ENCODE results near the gene TPRN.
"Not testable (repeated sequence)": the region's sequence is repeated elsewhere in the genome, so short reads cannot be mapped to it uniquely, and the experiment has no call there.

The TPRN gene, protein sequence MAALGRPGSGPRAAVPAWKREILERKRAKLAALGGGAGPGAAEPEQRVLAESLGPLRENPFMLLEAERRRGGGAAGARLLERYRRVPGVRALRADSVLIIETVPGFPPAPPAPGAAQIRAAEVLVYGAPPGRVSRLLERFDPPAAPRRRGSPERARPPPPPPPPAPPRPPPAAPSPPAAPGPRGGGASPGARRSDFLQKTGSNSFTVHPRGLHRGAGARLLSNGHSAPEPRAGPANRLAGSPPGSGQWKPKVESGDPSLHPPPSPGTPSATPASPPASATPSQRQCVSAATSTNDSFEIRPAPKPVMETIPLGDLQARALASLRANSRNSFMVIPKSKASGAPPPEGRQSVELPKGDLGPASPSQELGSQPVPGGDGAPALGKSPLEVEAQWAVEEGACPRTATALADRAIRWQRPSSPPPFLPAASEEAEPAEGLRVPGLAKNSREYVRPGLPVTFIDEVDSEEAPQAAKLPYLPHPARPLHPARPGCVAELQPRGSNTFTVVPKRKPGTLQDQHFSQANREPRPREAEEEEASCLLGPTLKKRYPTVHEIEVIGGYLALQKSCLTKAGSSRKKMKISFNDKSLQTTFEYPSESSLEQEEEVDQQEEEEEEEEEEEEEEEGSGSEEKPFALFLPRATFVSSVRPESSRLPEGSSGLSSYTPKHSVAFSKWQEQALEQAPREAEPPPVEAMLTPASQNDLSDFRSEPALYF

DNA sequence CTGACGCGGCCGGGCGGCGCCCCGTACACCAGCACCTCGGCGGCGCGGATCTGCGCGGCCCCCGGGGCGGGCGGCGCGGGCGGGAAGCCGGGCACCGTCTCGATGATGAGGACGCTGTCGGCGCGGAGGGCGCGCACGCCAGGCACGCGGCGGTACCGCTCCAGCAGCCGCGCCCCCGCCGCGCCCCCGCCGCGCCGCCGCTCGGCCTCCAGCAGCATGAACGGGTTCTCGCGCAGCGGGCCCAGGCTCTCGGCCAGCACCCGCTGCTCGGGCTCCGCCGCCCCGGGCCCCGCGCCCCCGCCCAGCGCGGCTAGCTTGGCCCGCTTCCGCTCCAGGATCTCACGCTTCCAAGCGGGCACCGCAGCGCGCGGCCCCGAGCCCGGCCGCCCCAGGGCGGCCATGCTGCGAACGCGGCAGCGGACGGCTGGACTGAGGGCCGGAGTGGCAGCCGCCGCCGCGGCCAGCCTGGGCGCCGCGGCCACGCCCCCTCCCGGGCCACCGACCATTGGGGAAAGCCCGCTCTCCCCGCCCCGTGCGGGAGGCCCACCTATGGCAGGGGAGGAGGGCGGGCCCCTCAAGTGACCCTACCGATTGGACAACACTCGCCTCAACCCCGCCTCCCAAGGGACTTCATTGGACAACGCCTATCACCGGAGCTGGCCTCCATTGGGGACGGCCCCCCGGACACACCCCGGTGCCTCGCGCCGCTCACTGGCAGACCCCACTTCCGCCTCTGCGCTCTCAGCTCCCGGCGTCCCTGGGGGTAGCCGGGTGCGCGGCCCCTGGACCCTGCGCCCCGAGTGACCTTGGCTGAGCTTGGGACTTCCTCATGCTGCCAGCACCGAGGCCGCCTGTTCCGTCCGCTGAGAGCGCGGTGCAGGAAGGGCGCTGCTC is at the start of gene TPRN:
Gene TPRN (minus strand): TSS at position 431 of the 894 bp plus-strand sequence. CDS start 30 bp downstream, at position 401.
- DNase-seq (ENCODE audit: low read depth in 2 of 2), result peak; percentile 96 to 99

DNA sequence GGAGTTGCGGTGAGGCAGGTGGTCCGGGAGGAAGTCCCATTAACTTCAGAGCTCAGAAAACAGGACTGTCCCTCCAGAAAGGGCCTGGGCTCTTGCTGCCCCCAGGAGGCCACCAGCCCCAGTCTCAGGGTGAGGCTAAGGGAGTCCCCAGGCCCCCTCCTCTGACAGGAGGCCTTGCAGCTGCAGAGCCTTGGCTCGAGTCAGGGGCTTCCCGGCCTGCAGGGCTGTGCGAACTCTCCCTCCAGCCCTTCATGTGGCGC is 47.3 kb upstream of the TPRN start:
- no peak for DNase-seq (ENCODE audit: low read depth in 2 of 2)

DNA sequence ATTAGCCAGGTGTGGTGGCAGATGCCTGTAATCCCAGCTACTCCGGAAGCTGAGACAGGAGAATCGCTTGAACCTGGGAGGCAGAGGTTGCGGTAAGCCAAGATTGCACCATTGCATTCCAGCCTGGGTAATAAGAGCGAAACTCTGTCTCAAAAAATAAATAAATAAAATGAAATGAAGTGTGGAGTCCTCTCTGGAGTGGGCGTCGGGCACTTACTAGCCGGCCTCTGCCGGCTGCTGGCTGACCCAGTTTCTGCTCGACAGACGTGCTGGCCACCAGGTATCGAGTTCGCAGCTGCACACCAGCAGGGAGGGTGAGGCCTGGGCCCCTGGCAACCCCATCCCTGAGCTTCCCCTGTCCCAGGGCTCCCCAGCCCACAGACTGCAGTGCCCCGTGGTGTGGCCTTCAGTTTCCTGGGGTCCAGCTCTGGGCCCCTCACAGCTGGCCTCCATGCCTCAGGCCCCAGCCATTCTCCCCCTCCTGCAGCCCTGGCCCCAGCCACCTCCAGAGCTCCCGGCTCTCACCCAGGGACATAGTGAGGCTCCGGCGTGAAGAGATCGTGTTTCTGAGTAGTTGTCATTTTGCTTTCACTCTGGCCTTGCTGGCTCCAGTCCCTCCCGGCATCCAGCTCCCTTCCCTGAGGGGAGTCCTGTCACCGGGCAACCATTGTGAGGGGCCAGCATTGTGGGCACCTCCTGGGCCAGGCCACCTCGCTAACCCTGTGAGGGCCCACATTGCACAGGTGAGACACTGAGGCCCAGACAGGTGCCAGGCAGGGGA is 46.8 kb upstream of the TPRN start:
- DNase-seq (ENCODE audit: low read depth in 2 of 2), result no peak

DNA sequence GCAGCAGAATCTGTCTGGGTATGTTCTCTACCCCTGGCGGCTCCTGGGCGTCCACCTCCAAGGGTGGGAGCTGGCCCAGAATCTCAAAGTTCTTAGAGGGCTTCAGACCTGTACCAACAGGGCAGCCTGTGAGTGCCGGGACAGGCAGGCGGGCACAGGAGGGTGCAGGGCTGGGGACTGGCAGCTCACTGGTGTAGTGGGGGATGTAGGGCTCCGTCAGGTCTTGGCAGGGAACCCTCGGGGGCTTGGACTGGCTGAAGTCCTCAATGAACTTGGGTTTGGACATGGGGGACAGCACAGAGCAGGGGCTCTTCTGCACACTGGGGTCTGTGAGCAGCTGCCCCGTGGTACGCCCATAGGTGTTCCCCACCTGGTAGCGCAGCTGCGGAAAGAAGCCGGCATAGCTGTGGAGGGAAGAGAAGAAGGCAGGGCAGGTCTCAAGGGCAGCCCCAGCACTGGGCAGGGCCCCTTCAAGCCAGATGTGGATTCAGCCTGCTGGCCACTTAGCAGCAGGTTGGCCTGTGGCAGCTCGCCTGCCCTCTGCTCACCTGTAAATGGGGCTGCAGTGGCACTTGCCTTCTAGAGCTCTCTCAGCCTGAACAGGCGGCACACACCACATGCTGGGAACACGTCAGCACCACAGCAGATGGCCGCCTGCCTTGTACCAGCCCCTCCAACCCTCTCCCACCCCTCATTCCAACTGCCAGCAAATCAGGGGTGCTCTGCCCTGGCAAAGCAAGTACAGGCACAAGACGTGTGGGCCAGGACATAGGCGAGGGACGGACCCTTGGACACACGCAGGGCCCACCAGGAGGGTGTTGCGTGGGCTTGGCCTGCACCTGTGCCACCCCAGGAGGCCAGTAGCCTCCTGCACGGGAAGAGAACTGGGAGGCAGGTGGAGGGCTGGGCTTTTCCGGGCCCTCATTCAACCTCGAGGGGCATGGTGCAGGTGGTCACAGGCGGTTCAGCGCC is 45.2 kb upstream of the TPRN start:
- DNase-seq (ENCODE audit: low read depth in 2 of 2), result no peak

DNA sequence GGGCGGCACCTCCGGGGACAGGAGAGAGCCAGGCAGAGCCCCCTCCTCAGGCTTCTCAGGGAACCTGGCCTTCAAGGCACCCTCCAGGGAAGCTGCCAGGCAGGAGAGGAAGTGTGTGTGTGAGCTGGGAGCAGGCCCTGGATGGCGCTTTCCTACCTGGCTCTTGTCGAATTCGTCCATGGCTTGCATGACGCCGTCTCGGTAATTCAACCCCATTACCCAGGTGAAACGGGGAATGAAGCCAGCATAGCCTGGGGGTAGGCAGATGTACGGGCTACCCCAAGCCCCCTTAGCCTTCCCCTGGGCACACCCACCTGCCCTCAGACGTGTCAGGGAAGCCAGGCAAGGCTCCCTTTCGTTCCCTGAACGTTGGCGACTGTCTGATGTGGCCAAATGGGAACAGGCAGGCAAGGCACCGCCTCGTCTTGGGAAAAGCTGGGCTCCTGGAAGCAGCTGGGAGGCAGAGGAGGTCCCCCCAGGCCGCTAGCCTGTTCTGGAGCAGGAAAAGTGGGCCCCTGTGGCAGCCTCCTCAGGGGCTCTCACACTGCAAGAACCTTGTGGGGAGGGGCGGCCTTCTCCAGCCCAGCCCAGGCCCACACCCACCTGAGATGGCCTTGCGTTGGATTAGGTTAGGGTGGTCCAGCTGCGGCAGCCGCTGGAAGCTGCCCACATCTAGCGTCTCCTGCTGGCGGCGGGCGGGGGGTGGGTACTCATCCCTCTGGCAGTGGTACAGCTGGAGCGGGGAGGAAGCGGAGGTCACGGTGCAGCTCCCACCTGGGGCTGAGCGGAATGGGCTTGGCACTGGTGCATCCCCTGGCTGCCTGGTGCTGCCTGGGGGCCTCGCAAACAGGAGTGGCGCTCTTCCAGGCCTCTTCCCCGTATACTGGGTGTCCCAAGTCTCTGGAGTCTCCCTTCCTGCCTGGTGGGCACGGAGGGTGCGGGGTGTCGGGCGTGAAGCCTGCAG is 44.2 kb upstream of the TPRN start:
- DNase-seq (ENCODE audit: low read depth in 2 of 2), result no peak

DNA sequence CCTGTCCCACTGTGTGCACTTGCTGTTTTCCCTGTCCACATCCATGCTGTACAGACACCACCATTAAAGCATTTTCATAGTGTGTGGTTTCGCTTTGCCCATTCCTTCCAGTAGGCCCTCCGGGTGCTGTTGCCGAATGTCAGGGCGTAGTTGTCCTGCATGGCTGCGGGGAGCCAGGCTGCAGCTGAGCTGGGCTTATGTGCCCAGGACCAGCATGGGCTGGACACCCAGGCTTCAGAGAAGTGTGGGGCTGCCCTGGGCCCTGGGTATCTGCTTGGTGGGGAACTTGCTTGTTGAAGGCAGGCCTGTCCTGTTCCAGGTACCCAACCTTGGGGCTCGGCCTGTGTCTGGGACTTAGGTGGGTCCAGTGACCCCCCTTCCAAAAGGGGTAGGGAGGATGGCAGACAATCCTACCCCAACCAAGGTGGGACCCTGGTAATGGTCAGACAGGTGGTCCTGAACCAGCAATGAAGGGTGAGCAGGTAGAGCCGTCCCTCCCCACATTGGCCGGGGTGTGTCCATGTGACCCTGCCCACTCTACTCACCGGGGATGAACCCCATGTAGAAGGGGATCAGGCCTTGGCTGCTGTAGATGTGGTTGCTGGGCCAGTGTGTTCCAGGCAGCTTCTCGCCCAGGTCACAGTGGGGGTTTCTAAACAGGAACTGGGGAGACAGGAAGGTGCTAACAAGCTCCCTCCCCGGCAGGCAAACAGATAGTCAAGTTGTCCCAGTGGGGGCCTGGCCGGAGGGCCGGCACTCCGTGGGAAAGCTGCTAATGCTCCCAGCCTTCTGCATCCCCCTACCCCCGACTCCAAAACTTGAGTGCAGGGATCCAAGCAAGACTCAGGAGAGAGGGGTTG is 43.3 kb upstream of the TPRN start:
- no peak for DNase-seq (ENCODE audit: low read depth in 2 of 2)

DNA sequence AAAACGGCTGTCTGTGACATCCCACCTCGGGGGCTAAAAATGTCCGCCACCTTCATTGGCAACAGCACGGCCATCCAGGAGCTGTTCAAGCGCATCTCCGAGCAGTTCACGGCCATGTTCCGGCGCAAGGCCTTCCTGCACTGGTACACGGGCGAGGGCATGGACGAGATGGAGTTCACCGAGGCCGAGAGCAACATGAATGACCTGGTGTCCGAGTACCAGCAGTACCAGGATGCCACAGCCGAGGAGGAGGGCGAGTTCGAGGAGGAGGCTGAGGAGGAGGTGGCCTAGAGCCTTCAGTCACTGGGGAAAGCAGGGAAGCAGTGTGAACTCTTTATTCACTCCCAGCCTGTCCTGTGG is 42.7 kb upstream of the TPRN start:
- not testable (repeated sequence) for DNase-seq (ENCODE audit: low read depth in 2 of 2)

DNA sequence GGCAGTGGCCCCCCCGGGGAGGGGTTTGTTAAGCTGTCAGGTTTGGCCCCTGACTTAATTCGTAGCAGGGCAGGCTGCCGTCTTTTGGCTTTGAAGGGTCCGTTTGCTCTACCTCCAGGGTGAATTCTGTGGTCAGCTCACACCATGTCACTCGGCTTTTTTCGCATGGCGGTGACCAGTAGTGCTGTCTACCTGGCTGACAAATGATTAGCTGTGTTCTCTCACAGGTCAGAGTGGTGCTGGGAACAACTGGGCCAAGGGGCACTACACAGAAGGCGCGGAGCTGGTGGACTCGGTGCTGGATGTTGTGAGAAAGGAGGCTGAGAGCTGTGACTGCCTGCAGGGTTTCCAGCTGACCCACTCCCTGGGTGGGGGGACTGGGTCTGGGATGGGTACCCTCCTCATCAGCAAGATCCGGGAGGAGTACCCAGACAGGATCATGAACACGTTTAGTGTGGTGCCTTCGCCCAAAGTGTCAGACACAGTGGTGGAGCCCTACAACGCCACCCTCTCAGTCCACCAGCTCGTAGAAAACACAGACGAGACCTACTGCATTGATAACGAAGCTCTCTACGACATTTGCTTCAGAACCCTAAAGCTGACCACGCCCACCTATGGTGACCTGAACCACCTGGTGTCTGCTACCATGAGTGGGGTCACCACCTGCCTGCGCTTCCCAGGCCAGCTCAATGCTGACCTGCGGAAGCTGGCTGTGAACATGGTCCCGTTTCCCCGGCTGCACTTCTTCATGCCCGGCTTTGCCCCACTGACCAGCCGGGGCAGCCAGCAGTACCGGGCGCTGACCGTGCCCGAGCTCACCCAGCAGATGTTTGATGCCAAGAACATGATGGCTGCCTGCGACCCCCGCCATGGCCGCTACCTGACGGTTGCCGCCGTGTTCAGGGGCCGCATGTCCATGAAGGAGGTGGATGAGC is 42.0 kb upstream of the TPRN start:
- no peak for DNase-seq (ENCODE audit: low read depth in 2 of 2)

DNA sequence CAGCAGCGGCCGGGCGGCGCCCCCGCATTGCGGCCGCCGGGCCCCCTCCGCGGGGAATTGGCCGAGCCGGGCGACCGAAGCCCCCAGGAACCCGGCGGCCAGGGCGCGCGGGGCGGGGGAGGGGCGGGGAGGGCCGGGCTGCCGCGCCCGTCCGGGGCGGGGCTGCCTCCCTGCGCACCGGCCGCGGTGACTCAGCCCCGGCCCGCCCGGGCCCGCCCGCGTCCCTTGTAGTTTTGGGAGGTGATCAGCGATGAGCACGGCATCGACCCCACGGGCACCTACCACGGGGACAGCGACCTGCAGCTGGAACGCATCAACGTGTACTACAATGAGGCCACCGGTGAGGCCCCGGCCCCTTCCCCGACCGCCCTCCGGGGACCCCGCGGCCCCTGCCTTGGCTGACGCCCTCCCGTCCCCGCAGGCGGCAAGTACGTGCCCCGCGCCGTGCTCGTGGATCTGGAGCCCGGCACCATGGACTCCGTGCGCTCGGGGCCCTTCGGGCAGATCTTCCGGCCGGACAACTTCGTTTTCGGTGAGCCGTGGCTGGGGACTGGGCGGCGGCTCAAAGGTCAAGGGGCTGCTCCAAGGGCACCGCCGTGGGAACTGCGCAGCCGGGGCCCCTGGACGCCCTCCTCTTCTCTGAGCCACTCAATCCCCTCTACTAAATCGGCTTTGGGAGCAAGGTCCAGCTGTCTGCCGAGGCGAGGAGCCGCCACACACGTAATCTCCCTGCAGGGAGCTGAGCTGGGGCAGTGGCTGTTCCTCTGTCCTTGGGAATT is 41.1 kb upstream of the TPRN start:
- DNase-seq (ENCODE audit: low read depth in 2 of 2), result peak; percentile 55 to 63

DNA sequence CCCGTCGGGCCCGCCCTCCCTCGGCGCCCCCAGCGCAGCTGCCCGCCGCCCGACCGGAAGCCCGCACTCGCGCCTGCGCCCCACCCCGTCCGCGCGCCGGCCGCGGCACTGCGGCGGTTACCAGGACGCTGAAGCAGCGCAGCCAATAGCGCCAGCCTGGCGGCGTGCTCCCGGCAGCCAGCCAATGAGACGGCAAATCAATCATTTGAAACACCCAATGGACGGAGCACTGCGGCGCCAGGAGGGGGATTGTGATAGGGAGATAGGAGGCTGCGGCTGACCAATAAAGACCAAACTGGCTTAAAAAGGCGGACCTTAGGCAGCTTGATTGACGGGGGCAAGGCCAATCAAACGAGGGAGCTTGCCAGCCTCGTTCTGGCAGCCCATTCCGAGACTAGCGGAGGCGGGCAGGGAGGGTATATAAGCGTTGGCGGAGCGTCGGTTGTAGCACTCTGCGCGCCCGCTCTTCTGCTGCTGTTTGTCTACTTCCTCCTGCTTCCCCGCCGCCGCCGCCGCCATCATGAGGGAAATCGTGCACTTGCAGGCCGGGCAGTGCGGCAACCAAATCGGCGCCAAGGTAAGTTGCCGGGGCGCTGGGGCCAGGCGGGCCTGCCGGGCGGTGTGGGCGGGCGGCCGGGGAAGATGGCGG is 40.4 kb upstream of the TPRN start, which contains the start of gene TUBB4B:
Gene TUBB4B (plus strand): TSS at position 447 of the 649 bp plus-strand sequence. CDS start 74 bp downstream, at position 521.
- DNase-seq (ENCODE audit: low read depth in 2 of 2), result peak; percentile 90 to 95

DNA sequence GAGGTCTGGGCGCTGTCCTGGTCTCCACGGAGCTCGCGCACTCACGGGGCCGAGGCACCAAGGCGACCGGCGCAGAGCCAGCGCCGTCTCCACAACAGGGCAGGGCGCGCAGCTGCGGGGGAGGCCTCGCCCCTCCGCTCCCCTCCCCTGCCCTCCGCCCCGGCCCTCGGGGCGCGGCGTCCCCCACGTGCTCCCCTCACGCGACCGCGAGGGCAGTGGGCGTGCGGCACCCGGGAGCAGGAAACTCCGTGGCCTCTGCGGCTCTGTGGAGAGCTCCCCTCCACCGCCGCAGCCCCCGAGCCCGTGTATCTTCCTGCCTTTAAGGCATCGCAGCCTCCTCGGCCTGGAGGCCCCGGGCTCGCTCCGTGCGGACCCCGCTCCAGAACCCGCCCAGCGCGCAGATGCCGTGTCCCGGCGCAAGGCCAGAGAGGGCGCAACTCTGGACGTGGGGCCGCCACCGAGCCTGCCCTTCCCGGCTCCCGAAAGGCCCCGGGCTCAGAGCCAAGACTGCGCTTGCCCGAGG is 39.8 kb upstream of the TPRN start:
- DNase-seq (ENCODE audit: low read depth in 2 of 2), result peak; percentile 56 to 68

DNA sequence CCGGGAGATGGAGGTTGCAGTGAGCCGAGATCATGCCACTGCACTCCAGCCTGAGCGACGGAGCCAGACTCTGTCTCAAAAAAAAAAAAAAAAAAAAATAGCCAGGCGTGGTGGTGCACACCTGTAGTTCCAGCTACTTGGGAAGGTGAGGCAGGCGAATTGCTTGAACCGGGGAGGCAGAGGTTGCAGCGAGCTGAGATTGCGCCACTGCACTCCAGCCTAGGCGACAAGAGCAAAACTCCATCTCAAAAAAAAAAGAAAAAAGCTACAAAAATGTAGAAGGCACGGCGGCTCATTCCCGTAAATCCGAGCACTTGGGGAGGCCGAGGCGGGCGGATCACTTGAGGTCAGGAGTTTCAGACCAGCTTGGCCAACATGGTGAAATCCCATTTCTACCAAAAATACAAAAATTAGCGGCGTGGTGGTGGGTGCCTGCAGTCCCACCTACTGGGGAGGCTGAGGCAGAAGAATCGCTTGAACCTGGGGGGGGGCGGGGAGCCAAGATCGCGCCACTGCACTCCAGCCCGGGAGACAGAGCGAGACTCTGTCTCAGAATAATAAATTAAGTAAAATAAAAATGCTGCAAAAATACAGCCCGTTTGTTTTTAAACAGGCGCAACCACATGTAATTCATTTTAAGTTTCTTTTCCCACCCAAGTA is 39.1 kb upstream of the TPRN start:
- DNase-seq (ENCODE audit: low read depth in 2 of 2), result not testable (repeated sequence)

DNA sequence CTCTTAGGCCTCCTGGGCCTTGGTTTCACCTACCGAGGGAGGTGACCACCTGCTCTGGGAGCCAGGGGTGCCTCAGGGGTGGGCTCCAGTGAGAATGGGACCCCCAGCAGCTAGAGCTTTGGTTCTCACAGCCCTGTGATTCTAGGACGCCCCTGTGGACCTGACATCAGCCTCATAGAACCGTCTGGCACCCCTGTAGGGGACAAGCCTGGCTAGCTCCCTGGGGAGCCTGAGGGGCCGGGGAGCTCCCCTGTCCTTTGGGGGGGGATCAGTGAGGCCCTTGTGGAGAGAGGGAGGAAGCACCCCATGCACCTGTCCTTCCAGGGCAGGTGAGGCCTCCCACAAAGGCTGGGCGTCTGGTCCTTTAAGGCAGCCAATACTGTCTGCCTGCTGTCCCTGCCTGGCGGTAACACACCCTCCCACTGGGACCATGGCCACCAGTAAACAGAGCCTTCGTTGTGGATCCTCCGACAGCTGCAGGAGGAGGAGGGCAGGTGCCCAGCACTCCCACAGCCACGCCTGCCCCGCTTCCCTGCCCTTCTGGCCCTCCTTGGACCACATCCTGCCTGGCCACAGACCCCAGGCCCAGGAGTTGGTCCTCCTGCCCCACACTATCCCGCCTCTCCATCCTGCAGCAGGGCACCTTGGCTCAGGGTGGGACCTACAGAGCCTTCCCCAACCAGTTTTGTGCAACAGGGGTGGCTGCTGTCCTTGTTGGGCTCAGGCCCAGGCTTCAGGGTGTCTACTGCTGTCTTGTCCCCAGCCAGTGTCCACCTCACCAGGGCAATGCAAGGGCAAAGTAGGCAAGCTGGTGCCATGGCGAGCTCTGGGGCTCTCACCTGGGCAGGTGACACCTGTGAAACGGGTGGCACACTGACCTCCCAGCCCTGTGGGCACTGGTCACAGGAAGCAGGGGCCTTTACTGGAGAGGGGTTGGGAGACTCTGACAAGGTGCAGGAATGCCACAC is 37.5 kb upstream of the TPRN start:
- no peak for DNase-seq (ENCODE audit: low read depth in 2 of 2)

DNA sequence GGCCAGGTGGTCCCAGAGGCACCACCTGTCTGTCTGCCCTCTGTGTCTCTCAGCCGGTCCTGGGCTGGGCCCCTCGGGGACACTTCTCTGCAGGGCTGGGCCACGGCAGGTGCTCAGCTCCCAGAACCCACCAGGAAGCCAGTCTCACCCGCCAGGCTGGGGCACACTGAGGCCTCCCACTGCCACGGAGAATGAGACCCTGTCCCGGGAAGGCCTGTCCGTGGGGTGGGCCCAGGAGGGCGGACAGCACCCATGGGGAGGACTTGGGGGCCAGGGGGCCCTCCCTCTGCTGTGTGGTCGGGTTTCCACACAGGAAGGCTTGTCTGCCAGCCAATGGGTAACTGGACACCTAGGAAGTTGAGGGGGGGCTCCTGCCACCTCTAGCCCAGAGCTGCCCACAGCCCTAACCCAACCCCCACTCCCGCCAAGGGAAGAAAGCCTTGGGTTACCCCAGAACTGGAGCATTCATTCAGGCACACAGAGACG is 36.4 kb upstream of the TPRN start:
- DNase-seq (ENCODE audit: low read depth in 2 of 2), result no peak

All from stimulated activated CD4-positive, alpha-beta T cell treated with anti-CD3 and anti-CD28 coated beads, Interleukin-4, amount 100 ng/mL, for 48 hours (primary cell).